A549 (cell line): ENCODE data around the gene GAL3ST3. TPM values are rescaled to one million over a fixed set of nuclear protein-coding genes. Genes with fewer than 3 reads are reported as not detected.

ENCODE experiments used
- ATAC-seq, 2 experiments: fragments of 200-7000 bp in 1 of 2; fragments of >200 bp in 1 of 2; cut with Nextera tagmentation in 1 of 2; cut with Tn5 transposase in 1 of 2; 3 replicates each; pipeline versions ENCODE4 v1.8.0 to v1.9.1; 2018 to 2020; ENCODE audit warnings: mild to moderate bottlenecking in 1 of 2, moderate library complexity in 1 of 2
- CTCF ChIA-PET: fragments of 300-600 bp; sonication (Branson Sonifier 250); formaldehyde crosslinking; extraction: SDS; loops from one replicate; lab custom pipeline; 2021; ENCODE audit warnings: antibody characterized with exemption, inconsistent platforms; lab: Yijun Ruan, JAX
- POLR2A ChIA-PET: fragments of 350-600 bp; formaldehyde crosslinking; extraction: SDS; loops from one replicate; lab custom pipeline; 2021; ENCODE audit warnings: antibody characterized with exemption, inconsistent platforms; lab: Yijun Ruan, JAX
- DNase-seq, 2 experiments: peaks; one replicate each; pipeline versions ENCODE4 v3.0.0 to v3.0.0-alpha.2; 2011 to 2016; ENCODE audit warnings: low read depth in 1 of 2, low spot score in 1 of 2
- FAIRE-seq: peaks from 2 replicates; lab custom pipeline; 2011; peaks lifted over from hg19 to GRCh38; lab: Jason Lieb, UNC
- H3K27ac ChIP-seq, 2 experiments: fragments of >200 bp; sonication (Bioruptor Twin); formaldehyde crosslinking; 3 replicates each; pipeline ENCODE4 v1.5.1; 2016 to 2017
- H3K4me1 ChIP-seq: fragments of >200 bp; sonication (Bioruptor Twin); formaldehyde crosslinking; 3 replicates; pipeline ENCODE4 v1.6.1; 2016
- H3K4me2 ChIP-seq: fragments of >200 bp; sonication (Bioruptor Twin); formaldehyde crosslinking; 3 replicates; pipeline ENCODE4 v1.6.1; 2016
- H3K4me3 ChIP-seq: fragments of >200 bp; sonication (Bioruptor Twin); formaldehyde crosslinking; 3 replicates; pipeline ENCODE4 v1.5.1; 2016
- H3K9me3 ChIP-seq: fragments of >200 bp; sonication (Bioruptor Twin); formaldehyde crosslinking; 3 replicates; pipeline ENCODE4 v1.6.1; 2016
- BCL3 ChIP-seq: fragments of >200 bp; sonication (Bioruptor Twin); formaldehyde crosslinking; IDR thresholded peaks from 3 replicates; pipeline ENCODE4 v1.6.1; 2016
- CBX8 ChIP-seq: fragments of 200-600 bp; sonication (generic); IDR thresholded peaks from 2 replicates; pipeline ENCODE4 v1.6.1; 2016
- CEBPB ChIP-seq, 2 experiments: fragments of >200 bp in 1 of 2; sonication (Bioruptor Twin) in 1 of 2; formaldehyde crosslinking in 1 of 2; IDR thresholded peaks; 2 replicates each; pipeline ENCODE4 v1.6.1; 2012 to 2016
- CHD2 ChIP-seq: fragments of 150-350 bp; IDR thresholded peaks from 2 replicates; pipeline ENCODE4 v1.6.1; 2014; ENCODE audit warnings: low read length; ENCODE audit not compliant: partially characterized antibody
- CHD4 ChIP-seq: fragments of 200-600 bp; sonication (generic); IDR thresholded peaks from 2 replicates; pipeline ENCODE4 v1.6.1; 2016; ENCODE audit warnings: antibody characterized with exemption, mild to moderate bottlenecking, borderline replicate concordance
- E2F6 ChIP-seq: IDR thresholded peaks from 2 replicates; pipeline ENCODE4 v1.6.1; 2012; ENCODE audit warnings: low read depth, borderline replicate concordance
- EHF ChIP-seq: fragments of 250-450 bp; sonication (Bioruptor Pico); IDR thresholded peaks from 2 replicates; pipeline ENCODE4 v1.5.0; 2020; ENCODE audit warnings: mild to moderate bottlenecking
- EP300 ChIP-seq, 2 experiments: fragments of >200 bp; sonication (Bioruptor Twin); formaldehyde crosslinking; IDR thresholded peaks; 2 replicates in 1 of 2; 3 replicates in 1 of 2; pipeline ENCODE4 v1.6.1; 2016 to 2017
- FOSB ChIP-seq: fragments of 250-450 bp; sonication (Bioruptor Pico); IDR thresholded peaks from 2 replicates; pipeline ENCODE4 v1.5.0; 2020; ENCODE audit warnings: mild to moderate bottlenecking, moderate library complexity
- FOSL2 ChIP-seq, 2 experiments: fragments of 450-650 bp in 1 of 2; fragments of >200 bp in 1 of 2; sonication (Bioruptor Twin) in 1 of 2; formaldehyde crosslinking; IDR thresholded peaks; 2 replicates each; pipeline versions ENCODE4 v1.5.0 to v1.6.1; 2016 to 2020; ENCODE audit warnings: mild to moderate bottlenecking in 1 of 2, moderate library complexity in 1 of 2
- HEYL ChIP-seq: fragments of 250-450 bp; sonication (Bioruptor Pico); IDR thresholded peaks from 2 replicates; pipeline ENCODE4 v1.8.0; 2021; ENCODE audit warnings: mild to moderate bottlenecking, moderate library complexity
- HMGXB4 ChIP-seq: fragments of 250-450 bp; sonication (Bioruptor Pico); IDR thresholded peaks from 2 replicates; pipeline ENCODE4 v1.5.0; 2021; ENCODE audit warnings: mild to moderate bottlenecking, moderate library complexity, borderline replicate concordance
- HOXB13 ChIP-seq: fragments of 250-450 bp; sonication (Bioruptor Pico); IDR thresholded peaks from 2 replicates; pipeline ENCODE4 v1.5.0; 2020; ENCODE audit warnings: low read depth, mild to moderate bottlenecking, moderate library complexity
- KDM1A ChIP-seq: fragments of 200-600 bp; sonication (generic); IDR thresholded peaks from 2 replicates; pipeline ENCODE4 v1.6.1; 2016; ENCODE audit warnings: low read depth, mild to moderate bottlenecking
- MAX ChIP-seq: IDR thresholded peaks from 2 replicates; pipeline ENCODE4 v1.6.1; 2012
- MYC ChIP-seq: IDR thresholded peaks from 2 replicates; pipeline ENCODE4 v1.6.1; 2012; ENCODE audit warnings: mild to moderate bottlenecking, inconsistent platforms, low read length, improper control_type of control experiment, borderline replicate concordance
- RARB ChIP-seq: fragments of 250-450 bp; sonication (Bioruptor Pico); IDR thresholded peaks from 2 replicates; pipeline ENCODE4 v1.8.0; 2021; ENCODE audit warnings: mild to moderate bottlenecking, moderate library complexity
- RCOR1 ChIP-seq: fragments of 150-350 bp; IDR thresholded peaks from 2 replicates; pipeline ENCODE4 v1.6.1; 2014; ENCODE audit warnings: antibody characterized with exemption, low read length, low read depth
- REST ChIP-seq: fragments of 200-600 bp; sonication (generic); IDR thresholded peaks from 2 replicates; pipeline ENCODE4 v1.6.1; 2016; ENCODE audit warnings: antibody characterized with exemption, mild to moderate bottlenecking, moderate library complexity
- SREBF2 ChIP-seq: fragments of 450-650 bp; IDR thresholded peaks from 2 replicates; pipeline ENCODE4 v1.6.1; 2014; ENCODE audit warnings: mild to moderate bottlenecking, moderate library complexity
- TFCP2L1 ChIP-seq: fragments of 250-450 bp; sonication (Bioruptor Pico); IDR thresholded peaks from 2 replicates; pipeline ENCODE4 v1.5.0; 2021; ENCODE audit warnings: mild to moderate bottlenecking
- ZFP36 ChIP-seq: fragments of 450-650 bp; IDR thresholded peaks from 2 replicates; pipeline ENCODE4 v1.6.1; 2014; ENCODE audit warnings: borderline replicate concordance; ENCODE audit not compliant: partially characterized antibody
- ZNF302 ChIP-seq: fragments of 250-450 bp; sonication (Bioruptor Pico); IDR thresholded peaks from 2 replicates; pipeline ENCODE4 v1.9.0; 2021; ENCODE audit warnings: inconsistent platforms, mild to moderate bottlenecking, moderate library complexity
- ZSCAN20 ChIP-seq: fragments of 250-450 bp; sonication (Bioruptor Pico); IDR thresholded peaks from 2 replicates; pipeline ENCODE4 v1.8.0; 2022; ENCODE audit warnings: mild to moderate bottlenecking, moderate library complexity
- WGBS: methylation state at CpG from one replicate; pipeline ENCODE4 v1.1.6; 2017; ENCODE audit errors: missing lambda C conversion rate; 5-methylcytosine and 5-hydroxymethylcytosine counted together
- polyA plus RNA-seq, 4 experiments: library from polyadenylated mRNA; depleted of rRNA in 3 of 4; stranded (reverse); fragments of >200 nt; fragmentation: RNase III in 1 of 4; extraction: RNeasy Plus Mini Kit Qiagen cat#74134 plus additional on column Dnase treatment in 1 of 4; gene quantifications; 2 replicates in 3 of 4; 3 replicates in 1 of 4; pipeline ENCODE4 v1.2.3, GENCODE V29; 2011 to 2017

GAL3ST3 gene
- polyA plus RNA-seq, 2 of the 4 experiments (the other 2 are of a cell fraction): not detected

GRCh38 chr11:66059966-66060680, 11.2 kb upstream of the GAL3ST3 start:
- DNase-seq (no peak), ATAC-seq (no peak), FAIRE-seq (no peak)
- Histone ChIP-seq H3K4me2 (no peak overlapping the region), H3K4me3 (no peak overlapping the region), H3K27ac (no peak overlapping the region), H3K9me3 (0 out of 3 replicates have a peak, but pooled peaks cover 2% of the 10 kb centered on the region), H3K4me1 (peaks cover 3% of the 10 kb centered on the region; the same call in 1 of the 3 replicates)
- ChIA-PET POLR2A (interaction anchor here (0.9 kb wide), 1 partner anchor 8 kb away, joined by 6 read pairs; the partner anchor contains the start of gene SF3B2), CTCF (interaction anchor here (2.4 to 12.6 kb wide), 3 partner anchors 7 to 72 kb away, joined by 7 to 233 read pairs (median 10); partner anchors contain the start of gene PACS1)
- 80% methylated on average over 8 of the region's 8 CpGs for WGBS
- TF ChIP-seq ZNF302 (no peak), RARB (no peak), HMGXB4 (CRISPR knock-in tag) (no peak), MAX (no peak), ZSCAN20 (CRISPR knock-in tag) (no peak), CHD4 (no peak)

GRCh38 chr11:66056501-66056900, 7.5 kb upstream of the GAL3ST3 start:
- DNase-seq (no peak), ATAC-seq (no peak), FAIRE-seq (no peak)
- ChIA-PET CTCF (interaction anchor here (1.3 to 12.6 kb wide), 3 partner anchors 10 to 77 kb away, joined by 3 to 233 read pairs (median 3); partner anchors contain the start of gene PACS1), POLR2A (interaction anchor here (0.7 kb wide), 1 partner anchor 13 kb away, joined by 3 read pairs; no protein-coding TSS in a partner anchor)
- no peak for TF ChIP-seq REST
- no peak for TF ChIP-seq SREBF2
- TF ChIP-seq HEYL (CRISPR knock-in tag): no peak
- TF ChIP-seq CEBPB (IDR thresholded peaks at IDR 0.05): no peak
- no peak for TF ChIP-seq KDM1A
- TF ChIP-seq FOSB (CRISPR knock-in tag): no peak
- no peak for TF ChIP-seq TFCP2L1 (CRISPR knock-in tag)
- TF ChIP-seq CBX8: no peak
- no peak for TF ChIP-seq BCL3
- TF ChIP-seq RCOR1: no peak
- TF ChIP-seq FOSL2 (IDR thresholded peaks at IDR 0.05): no peak
- no peak for TF ChIP-seq FOSL2 (CRISPR knock-in tag; IDR thresholded peaks at IDR 0.05)
- no peak for TF ChIP-seq ZSCAN20 (CRISPR knock-in tag)
- TF ChIP-seq CHD4: no peak
- TF ChIP-seq EHF: no peak
- no peak for TF ChIP-seq CHD2
- no peak for TF ChIP-seq E2F6
- TF ChIP-seq ZFP36: no peak
- no peak for TF ChIP-seq MYC
- TF ChIP-seq EP300 (IDR thresholded peaks at IDR 0.05): no peak
- TF ChIP-seq HOXB13: no peak
- Histone ChIP-seq H3K4me3 (no peak overlapping the region), H3K4me1 (peaks cover 11% of the 10 kb centered on the region), H3K4me2 (no peak overlapping the region), H3K27ac (no peak overlapping the region), H3K9me3 (no peaks in the 10 kb centered on the region)
- WGBS: 81% methylated on average over 7 of the region's 7 CpGs
